CD14-positive monocyte (primary cell): ENCODE data around the gene ATP1B2. TPM values are rescaled to one million over a fixed set of nuclear protein-coding genes. Genes with fewer than 3 reads are reported as not detected.
A peak's percentile ranks its signal among the peaks of the same experiment; 100 is the strongest.

ENCODE experiments used
- DNase-seq, 3 donors: peaks; one replicate each; pipeline ENCODE4 v3.0.0-alpha.2; 2011 to 2022
- H2AFZ ChIP-seq: 2 replicates; pipeline ENCODE4 v1.6.0; 2012; ENCODE audit warnings: mild to moderate bottlenecking, low read depth, low read length, inconsistent platforms; ENCODE audit not compliant: insufficient read depth, poor library complexity, severe bottlenecking
- H3K27ac ChIP-seq, 2 donors: 1 replicate in 1 of 2; 2 replicates in 1 of 2; pipeline ENCODE4 v1.5.1; 2012 to 2013; ENCODE audit warnings: low read length in 2 of 2, control low read depth in 1 of 2, inconsistent platforms in 1 of 2, low read depth in 1 of 2, mild to moderate bottlenecking in 1 of 2
- H3K27me3 ChIP-seq, 2 donors: one replicate each; pipeline versions ENCODE4 v1.6.0 to v1.6.1; 2011 to 2013; ENCODE audit warnings: low read length in 2 of 2; ENCODE audit not compliant: control insufficient read depth in 2 of 2, insufficient read depth in 2 of 2
- H3K36me3 ChIP-seq, 2 donors: replicated peaks in 1 of 2; 1 replicate in 1 of 2; 2 replicates in 1 of 2; pipeline versions ENCODE4 v1.5.1 to v1.6.1; 2012 to 2013; ENCODE audit warnings: low read length in 2 of 2, control low read depth in 1 of 2, inconsistent platforms in 1 of 2, mild to moderate bottlenecking in 1 of 2; ENCODE audit not compliant: insufficient read depth in 2 of 2, control insufficient read depth in 1 of 2
- H3K4me1 ChIP-seq, 2 donors: 1 replicate in 1 of 2; 2 replicates in 1 of 2; pipeline versions ENCODE4 v1.5.1 to v1.6.1; 2012 to 2013; ENCODE audit warnings: low read length in 2 of 2, control low read depth in 1 of 2, inconsistent platforms in 1 of 2, mild to moderate bottlenecking in 1 of 2, moderate library complexity in 1 of 2; ENCODE audit not compliant: insufficient read depth in 2 of 2, control insufficient read depth in 1 of 2
- H3K4me2 ChIP-seq: replicated peaks from 2 replicates; pipeline ENCODE3; 2012; ENCODE audit warnings: low read length, moderate library complexity, mild to moderate bottlenecking; ENCODE audit not compliant: poor library complexity, severe bottlenecking; ENCODE audit errors: extremely low read depth
- H3K4me3 ChIP-seq, 3 experiments: fragments of 200-600 bp in 1 of 3; sonication (generic) in 1 of 3; replicated peaks in 1 of 3; 1 replicate in 2 of 3; 2 replicates in 1 of 3; pipeline ENCODE4 v1.5.1; 2011 to 2013; ENCODE audit warnings: low read length in 3 of 3, mild to moderate bottlenecking in 3 of 3, control low read depth in 2 of 3, low read depth in 2 of 3, inconsistent platforms in 1 of 3, moderate library complexity in 1 of 3
- H3K79me2 ChIP-seq: 2 replicates; pipeline ENCODE4 v1.6.0; 2012; ENCODE audit warnings: mild to moderate bottlenecking, control low read depth, inconsistent platforms, low read length, moderate library complexity; ENCODE audit not compliant: insufficient read depth
- H3K9ac ChIP-seq: 2 replicates; pipeline ENCODE4 v1.6.0; 2017; ENCODE audit warnings: low read length, mild to moderate bottlenecking; ENCODE audit not compliant: insufficient read depth, poor library complexity, severe bottlenecking
- H3K9me3 ChIP-seq, 2 donors: replicated peaks in 1 of 2; 1 replicate in 1 of 2; 2 replicates in 1 of 2; pipeline versions ENCODE4 v1.5.1 to v1.6.1; 2012 to 2013; ENCODE audit warnings: low read length in 2 of 2, control low read depth in 1 of 2; ENCODE audit not compliant: control insufficient read depth in 1 of 2, insufficient read depth in 1 of 2
- H4K20me1 ChIP-seq: 2 replicates; pipeline ENCODE4 v1.6.0; 2012; ENCODE audit warnings: mild to moderate bottlenecking, low read length, control low read depth, moderate library complexity; ENCODE audit not compliant: insufficient read depth
- H3K27ac Mint-ChIP-seq, 7 donors: one replicate each; pipeline ENCODE4 v1.8.0; 2020; ENCODE audit warnings: mild to moderate bottlenecking in 7 of 7, mixed read lengths in 7 of 7, moderate library complexity in 6 of 7, inconsistent platforms in 2 of 7
- H3K27me3 Mint-ChIP-seq, 3 donors: one replicate each; pipeline ENCODE4 v1.8.0; 2021 to 2022; ENCODE audit warnings: low read depth in 3 of 3, mild to moderate bottlenecking in 3 of 3, mixed read lengths in 3 of 3, moderate library complexity in 3 of 3, inconsistent platforms in 1 of 3
- H3K36me3 Mint-ChIP-seq, 2 donors: one replicate each; pipeline ENCODE4 v1.8.0; 2020; ENCODE audit warnings: mixed read lengths in 2 of 2, inconsistent platforms in 1 of 2, mild to moderate bottlenecking in 1 of 2
- H3K4me1 Mint-ChIP-seq: one replicate; pipeline ENCODE4 v1.8.0; 2020; ENCODE audit warnings: mild to moderate bottlenecking, mixed read lengths
- H3K4me3 Mint-ChIP-seq, 2 donors: one replicate each; pipeline ENCODE4 v1.8.0; 2020; ENCODE audit warnings: mild to moderate bottlenecking in 2 of 2, mixed read lengths in 2 of 2, moderate library complexity in 1 of 2
- H3K9me3 Mint-ChIP-seq, 7 donors: one replicate each; pipeline ENCODE4 v1.8.0; 2020 to 2022; ENCODE audit warnings: mixed read lengths in 7 of 7, mild to moderate bottlenecking in 6 of 7, moderate library complexity in 6 of 7, inconsistent platforms in 2 of 7
- CTCF ChIP-seq: fragments of 200-600 bp; IDR thresholded peaks from one replicate; pipeline ENCODE4 v1.8.0; 2022; ENCODE audit warnings: antibody characterized with exemption, mild to moderate bottlenecking
- WGBS: methylation state at CpG from one replicate; pipeline ENCODE4 v1.1.5; 2013; ENCODE audit warnings: missing lambda C conversion rate; ENCODE audit not compliant: insufficient coverage; 5-methylcytosine and 5-hydroxymethylcytosine counted together
- intact Hi-C, 2 donors: fragments of 100-400 bp; cut with micrococcal nuclease; formaldehyde crosslinking; loops; one replicate each; pipeline versions ENCODE4 v1.15.0 to v1.15.1; 2023
- polyA plus RNA-seq, 3 donors: library from polyadenylated mRNA; depleted of rRNA in 1 of 3; unstranded in 2 of 3; stranded (reverse) in 1 of 3; fragments of 300-500 nt in 2 of 3; fragments of >200 nt in 1 of 3; fragmentation: Illumina TruSeq in 2 of 3; gene quantifications; 1 replicate in 2 of 3; 2 replicates in 1 of 3; pipeline ENCODE4 v1.2.3, GENCODE V29; 2012 to 2021

The ATP1B2 gene
- polyA plus RNA-seq, 3 donors: 0.07 TPM; not detected in 2

- H2AFZ ChIP-seq: no peak overlapping the region
- H3K9ac ChIP-seq: no peak overlapping the region
- H3K4me2 ChIP-seq: no peak overlapping the region
- no peaks in the 10 kb centered on the region for H3K9me3 ChIP-seq
- no peak for DNase-seq
- peaks cover 48% of the 10 kb centered on the region for H4K20me1 ChIP-seq
- H3K27me3 ChIP-seq: no peaks in the 10 kb centered on the region
- H3K4me3 ChIP-seq: no peak overlapping the region
- H3K36me3 ChIP-seq: peaks cover 3 to 12% of the 10 kb centered on the region in 2 donors
- H3K27ac ChIP-seq: no peak overlapping the region
- 88% methylated on average over 1 of the region's 1 CpG for WGBS
- H3K27me3 Mint-ChIP-seq: peaks cover 0 to 2% (median 0%) of the 10 kb centered on the region in 3 donors
- peak overlapping the region in 3 of 7 donors; percentile 0 to 73 (median 3) for H3K27ac Mint-ChIP-seq
- H3K4me1 Mint-ChIP-seq: peaks cover 38% of the 10 kb centered on the region
- peaks cover 64% of the 10 kb centered on the region for H3K79me2 ChIP-seq
- peaks cover 25 to 34% of the 10 kb centered on the region in 2 donors for H3K4me1 ChIP-seq
- peaks cover 9 to 18% of the 10 kb centered on the region in 2 donors for H3K36me3 Mint-ChIP-seq
- H3K4me3 Mint-ChIP-seq: no peak overlapping the region
- intact Hi-C loops: no loop called here
- no peaks in the 10 kb centered on the region for H3K9me3 Mint-ChIP-seq
- TF ChIP-seq CTCF: no peak
Observed at GRCh38 chr17:7612294-7612640, 38.5 kb upstream of the ATP1B2 start.

GRCh38 chr17:7613769-7614424 is 36.8 kb upstream of the ATP1B2 start:
- peaks cover 38% of the 10 kb centered on the region for H3K4me1 Mint-ChIP-seq
- peaks cover 0 to 2% (median 1%) of the 10 kb centered on the region in 3 donors for H3K27me3 Mint-ChIP-seq
- 12% methylated on average over 20 of the region's 20 CpGs for WGBS

More at GRCh38 chr17:7613769-7614424, 36.8 kb upstream of the ATP1B2 start:
- H3K36me3 ChIP-seq: peaks cover 3 to 12% of the 10 kb centered on the region in 2 donors
- peak overlapping the region; percentile 14 to 69 for H3K27ac ChIP-seq
- Mint-ChIP-seq H3K36me3 (peaks cover 9 to 18% of the 10 kb centered on the region in 2 donors), H3K27ac (peak overlapping the region; percentile 68 to 92 (median 85)), H3K9me3 (no peaks in the 10 kb centered on the region), H3K4me3 (peak overlapping the region; percentile 83 to 92)
- H3K9ac ChIP-seq: peak overlapping the region; percentile 85
- no peaks in the 10 kb centered on the region for H3K27me3 ChIP-seq
- no peaks in the 10 kb centered on the region for H3K9me3 ChIP-seq
- peak overlapping the region; percentile 76 for H2AFZ ChIP-seq
- TF ChIP-seq CTCF: no peak
- peaks cover 25 to 34% of the 10 kb centered on the region in 2 donors for H3K4me1 ChIP-seq
- peaks cover 52% of the 10 kb centered on the region for H3K79me2 ChIP-seq
- peaks cover 42% of the 10 kb centered on the region for H4K20me1 ChIP-seq
- peak overlapping the region; percentile 59 to 82 (median 76) for H3K4me3 ChIP-seq
- no peak for DNase-seq
- peak overlapping the region; percentile 89 for H3K4me2 ChIP-seq
- intact Hi-C loops: loop anchor here in 1 of 2 donors (2.0 kb wide), 1 partner anchor 73 kb away; the partner anchor contains the start of gene TP53
